Measurements from ENCODE around the gene SLPI.

Gene SLPI

DNA sequence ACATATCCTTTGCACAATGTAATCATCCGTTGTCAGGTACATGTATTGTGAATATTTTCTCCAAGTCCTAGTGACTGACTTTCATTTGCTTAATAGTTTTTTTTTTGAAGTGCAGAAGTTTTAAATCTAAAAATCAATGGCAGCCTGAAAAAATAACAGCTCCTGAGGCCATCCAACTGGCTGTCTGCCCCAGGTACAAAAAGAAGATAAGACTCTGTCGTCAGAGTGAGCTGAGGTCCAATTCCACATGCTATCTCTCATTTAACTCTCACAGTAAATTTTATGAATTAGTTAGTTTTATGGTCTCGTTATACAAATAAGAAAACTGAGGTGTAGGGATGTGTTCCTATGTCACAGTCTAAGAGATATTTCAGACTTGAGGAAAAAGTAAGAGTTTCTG lies 21.0 kb upstream of the SLPI start:
- Histone ChIP-seq H3K79me2 (ENCODE audit: control insufficient read depth, low read length) (no peaks in the 10 kb centered on the region), H3K36me3 (ENCODE audit: control insufficient read depth, low read length) (no peaks in the 10 kb centered on the region), H3K9me3 (ENCODE audit: control insufficient read depth, insufficient read depth, low read length) (no peaks in the 10 kb centered on the region), H3F3A (ENCODE audit: control insufficient read depth, insufficient read depth) (no peaks in the 10 kb centered on the region), H4K20me1 (ENCODE audit: control insufficient read depth, insufficient read depth, low read depth, low read length) (no peaks in the 10 kb centered on the region), H3K27me3 (ENCODE audit: control insufficient read depth, low read length) (peaks cover 22% of the 10 kb centered on the region), H3K4me1 (ENCODE audit: control insufficient read depth, low read length) (no peaks in the 10 kb centered on the region), H3K27ac (ENCODE audit: low read depth, low read length) (no peak overlapping the region), H3K4me2 (ENCODE audit: low read length) (no peak overlapping the region), H3K9me2 (replicated peaks; ENCODE audit: control insufficient read depth, low read length) (no peaks in the 10 kb centered on the region), H3K4me3 (ENCODE audit: low read length) (no peak overlapping the region)
- TF ChIP-seq, protein P1, sequence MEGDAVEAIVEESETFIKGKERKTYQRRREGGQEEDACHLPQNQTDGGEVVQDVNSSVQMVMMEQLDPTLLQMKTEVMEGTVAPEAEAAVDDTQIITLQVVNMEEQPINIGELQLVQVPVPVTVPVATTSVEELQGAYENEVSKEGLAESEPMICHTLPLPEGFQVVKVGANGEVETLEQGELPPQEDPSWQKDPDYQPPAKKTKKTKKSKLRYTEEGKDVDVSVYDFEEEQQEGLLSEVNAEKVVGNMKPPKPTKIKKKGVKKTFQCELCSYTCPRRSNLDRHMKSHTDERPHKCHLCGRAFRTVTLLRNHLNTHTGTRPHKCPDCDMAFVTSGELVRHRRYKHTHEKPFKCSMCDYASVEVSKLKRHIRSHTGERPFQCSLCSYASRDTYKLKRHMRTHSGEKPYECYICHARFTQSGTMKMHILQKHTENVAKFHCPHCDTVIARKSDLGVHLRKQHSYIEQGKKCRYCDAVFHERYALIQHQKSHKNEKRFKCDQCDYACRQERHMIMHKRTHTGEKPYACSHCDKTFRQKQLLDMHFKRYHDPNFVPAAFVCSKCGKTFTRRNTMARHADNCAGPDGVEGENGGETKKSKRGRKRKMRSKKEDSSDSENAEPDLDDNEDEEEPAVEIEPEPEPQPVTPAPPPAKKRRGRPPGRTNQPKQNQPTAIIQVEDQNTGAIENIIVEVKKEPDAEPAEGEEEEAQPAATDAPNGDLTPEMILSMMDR (IDR thresholded peaks at IDR 0.05; ENCODE audit: low read depth, low read length, poor library complexity, severe bottlenecking), result no peak
- TF ChIP-seq EZH2phosphoT487 (IDR thresholded peaks at IDR 0.05; ENCODE audit: borderline replicate concordance, low read length), result no peak

DNA sequence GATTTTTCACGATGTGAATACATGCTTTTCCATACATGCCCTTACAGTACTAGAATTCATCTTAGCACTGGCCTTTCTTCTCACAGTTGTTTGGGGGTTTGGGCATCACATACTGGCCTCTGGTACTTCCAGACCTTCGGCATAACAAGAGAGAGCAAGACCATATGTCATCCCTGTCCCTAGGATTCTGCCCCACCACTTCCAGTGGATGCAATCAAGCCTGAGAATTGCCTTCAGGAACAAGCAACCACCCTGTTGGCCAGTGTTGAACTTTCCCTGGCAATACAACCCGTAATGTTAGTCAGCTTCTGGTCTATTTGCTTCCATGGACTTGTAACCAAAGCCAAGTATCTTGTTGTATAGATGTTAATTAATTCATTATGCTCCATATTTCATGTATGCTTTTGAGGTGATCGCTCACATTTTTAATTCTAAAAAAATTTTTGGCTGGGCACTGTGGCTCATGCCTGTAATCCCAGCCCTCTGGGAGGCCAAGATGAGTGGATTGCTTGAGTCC lies 15.4 kb upstream of the SLPI start:
- Histone ChIP-seq H3K27ac (ENCODE audit: low read depth, low read length) (no peak overlapping the region), H3K9me2 (replicated peaks; ENCODE audit: control insufficient read depth, low read length) (no peaks in the 10 kb centered on the region), H3K27me3 (ENCODE audit: control insufficient read depth, low read length) (peaks cover 36% of the 10 kb centered on the region), H4K20me1 (ENCODE audit: control insufficient read depth, insufficient read depth, low read depth, low read length) (no peaks in the 10 kb centered on the region), H3K79me2 (ENCODE audit: control insufficient read depth, low read length) (no peaks in the 10 kb centered on the region), H3K36me3 (ENCODE audit: control insufficient read depth, low read length) (no peaks in the 10 kb centered on the region), H3F3A (ENCODE audit: control insufficient read depth, insufficient read depth) (no peaks in the 10 kb centered on the region), H3K9me3 (ENCODE audit: control insufficient read depth, insufficient read depth, low read length) (no peaks in the 10 kb centered on the region), H3K4me2 (ENCODE audit: low read length) (no peak overlapping the region), H3K4me1 (ENCODE audit: control insufficient read depth, low read length) (no peaks in the 10 kb centered on the region), H3K4me3 (ENCODE audit: low read length) (no peak overlapping the region)
- no peak for TF ChIP-seq EZH2phosphoT487 (IDR thresholded peaks at IDR 0.05; ENCODE audit: borderline replicate concordance, low read length)
- TF ChIP-seq, protein P1 (IDR thresholded peaks at IDR 0.05; ENCODE audit: low read depth, low read length, poor library complexity, severe bottlenecking), result no peak

DNA sequence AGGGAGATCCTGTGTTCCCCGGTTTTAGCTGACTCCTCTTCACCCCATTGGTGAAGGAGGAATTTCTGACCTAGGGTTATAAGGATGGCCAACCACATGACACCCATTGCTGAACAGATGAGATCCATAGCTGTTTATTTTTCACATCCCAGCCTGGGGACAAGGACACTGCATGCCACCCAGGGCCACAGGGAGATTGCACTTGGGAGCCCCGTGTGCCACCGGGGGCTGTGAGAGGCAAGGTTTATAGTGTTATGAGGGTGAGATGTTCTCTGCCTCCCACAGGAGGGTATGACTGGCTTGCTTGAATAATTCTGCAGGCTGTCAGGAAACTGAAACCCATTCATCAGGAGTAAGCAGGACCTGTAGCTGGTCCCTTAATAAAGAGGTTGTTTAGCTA lies 14.7 kb upstream of the SLPI start:
- Histone ChIP-seq H3K27ac (ENCODE audit: low read depth, low read length) (no peak overlapping the region), H4K20me1 (ENCODE audit: control insufficient read depth, insufficient read depth, low read depth, low read length) (no peaks in the 10 kb centered on the region), H3K4me2 (ENCODE audit: low read length) (no peak overlapping the region), H3K4me1 (ENCODE audit: control insufficient read depth, low read length) (no peaks in the 10 kb centered on the region), H3K9me3 (ENCODE audit: control insufficient read depth, insufficient read depth, low read length) (no peaks in the 10 kb centered on the region), H3K4me3 (ENCODE audit: low read length) (no peak overlapping the region), H3F3A (ENCODE audit: control insufficient read depth, insufficient read depth) (no peaks in the 10 kb centered on the region), H3K27me3 (ENCODE audit: control insufficient read depth, low read length) (peaks cover 37% of the 10 kb centered on the region), H3K36me3 (ENCODE audit: control insufficient read depth, low read length) (no peaks in the 10 kb centered on the region), H3K9me2 (replicated peaks; ENCODE audit: control insufficient read depth, low read length) (no peaks in the 10 kb centered on the region), H3K79me2 (ENCODE audit: control insufficient read depth, low read length) (no peaks in the 10 kb centered on the region)
- TF ChIP-seq, protein P1 (IDR thresholded peaks at IDR 0.05; ENCODE audit: low read depth, low read length, poor library complexity, severe bottlenecking), result no peak
- TF ChIP-seq EZH2phosphoT487 (IDR thresholded peaks at IDR 0.05; ENCODE audit: borderline replicate concordance, low read length), result no peak
